ENCODE data around the gene KANSL1L.

KANSL1L gene

GRCh38 chr2:209990838-209991237, 180.4 kb downstream of the KANSL1L start:
- DNase-seq (ENCODE audit: low read depth, low spot score): no peak

DNA sequence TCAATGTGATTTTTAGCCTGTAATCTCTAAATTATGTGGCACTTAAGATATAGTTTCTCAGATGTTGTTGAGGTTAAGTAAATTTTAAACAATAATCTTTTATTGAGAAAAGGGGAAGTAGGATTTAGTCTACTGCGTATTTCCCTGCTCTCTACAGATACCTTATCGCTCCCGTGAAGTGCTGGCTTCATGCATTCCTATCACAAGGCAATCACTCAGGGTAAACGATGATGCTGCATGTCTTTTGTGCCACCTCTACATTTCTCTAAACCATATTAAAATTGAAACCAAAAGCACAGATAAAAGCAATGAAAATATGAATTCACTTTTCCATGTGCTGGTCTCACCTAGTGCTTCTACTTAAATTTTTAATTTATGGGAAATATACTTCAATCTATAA, 183.2 kb downstream of the KANSL1L start:
- TF ChIP-seq, protein P1, sequence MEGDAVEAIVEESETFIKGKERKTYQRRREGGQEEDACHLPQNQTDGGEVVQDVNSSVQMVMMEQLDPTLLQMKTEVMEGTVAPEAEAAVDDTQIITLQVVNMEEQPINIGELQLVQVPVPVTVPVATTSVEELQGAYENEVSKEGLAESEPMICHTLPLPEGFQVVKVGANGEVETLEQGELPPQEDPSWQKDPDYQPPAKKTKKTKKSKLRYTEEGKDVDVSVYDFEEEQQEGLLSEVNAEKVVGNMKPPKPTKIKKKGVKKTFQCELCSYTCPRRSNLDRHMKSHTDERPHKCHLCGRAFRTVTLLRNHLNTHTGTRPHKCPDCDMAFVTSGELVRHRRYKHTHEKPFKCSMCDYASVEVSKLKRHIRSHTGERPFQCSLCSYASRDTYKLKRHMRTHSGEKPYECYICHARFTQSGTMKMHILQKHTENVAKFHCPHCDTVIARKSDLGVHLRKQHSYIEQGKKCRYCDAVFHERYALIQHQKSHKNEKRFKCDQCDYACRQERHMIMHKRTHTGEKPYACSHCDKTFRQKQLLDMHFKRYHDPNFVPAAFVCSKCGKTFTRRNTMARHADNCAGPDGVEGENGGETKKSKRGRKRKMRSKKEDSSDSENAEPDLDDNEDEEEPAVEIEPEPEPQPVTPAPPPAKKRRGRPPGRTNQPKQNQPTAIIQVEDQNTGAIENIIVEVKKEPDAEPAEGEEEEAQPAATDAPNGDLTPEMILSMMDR (IDR thresholded peaks at IDR 0.05; ENCODE audit: insufficient read depth, low read length, missing control alignments): no peak
- no peak for DNase-seq (ENCODE audit: low read depth, low spot score)
- ChIA-PET POLR2A (no interaction called here), CTCF (interaction anchor here (2.4 kb wide), 1 partner anchor 211 kb away, joined by 5 read pairs; no protein-coding TSS in a partner anchor)
- no peak overlapping the region for H3K4me3 ChIP-seq (ENCODE audit: low read depth, low read length)

More at GRCh38 chr2:209990838-209991237, 180.4 kb downstream of the KANSL1L start:
- POLR2A ChIA-PET: no interaction called here
- TF ChIP-seq, protein P1 (IDR thresholded peaks at IDR 0.05; ENCODE audit: insufficient read depth, low read length, missing control alignments): no peak
- H3K4me3 ChIP-seq (ENCODE audit: low read depth, low read length): no peak overlapping the region
- CTCF ChIA-PET: no interaction called here

DNA sequence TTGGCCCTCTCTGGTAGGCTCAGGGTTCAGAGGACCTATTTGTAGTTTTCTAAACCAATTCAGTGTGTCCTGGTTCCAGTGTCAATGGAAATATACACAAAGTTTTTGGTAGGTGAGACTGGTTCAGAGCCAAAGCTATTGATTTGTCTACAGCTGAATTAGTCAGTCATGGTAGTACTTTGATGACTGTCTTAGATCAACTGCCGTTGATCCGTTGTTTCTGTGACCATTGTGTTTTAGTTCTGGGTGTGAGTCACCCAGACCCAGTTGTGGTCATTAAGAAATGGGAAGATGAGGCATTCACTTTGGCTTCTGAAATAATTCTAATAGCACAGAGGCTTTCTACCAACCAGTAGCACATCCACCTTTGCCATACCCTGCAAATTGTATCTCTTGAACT, 184.8 kb downstream of the KANSL1L start:
- no peak overlapping the region for H3K4me3 ChIP-seq (ENCODE audit: low read depth, low read length)
- TF ChIP-seq, protein P1 (IDR thresholded peaks at IDR 0.05; ENCODE audit: insufficient read depth, low read length, missing control alignments): no peak
- ChIA-PET POLR2A (no interaction called here), CTCF (interaction anchor here (1.7 to 4.0 kb wide), 2 partner anchors 209 to 212 kb away, joined by 5 to 17 read pairs; no protein-coding TSS in a partner anchor)
- DNase-seq (ENCODE audit: low read depth, low spot score): no peak

- ChIA-PET CTCF (interaction anchor here (1.7 to 4.0 kb wide), 2 partner anchors 209 to 213 kb away, joined by 5 to 17 read pairs; no protein-coding TSS in a partner anchor), POLR2A (no interaction called here)
- no peak overlapping the region for H3K4me3 ChIP-seq (ENCODE audit: low read depth, low read length)
- no peak for DNase-seq (ENCODE audit: low read depth, low spot score)
- TF ChIP-seq, protein P1 (IDR thresholded peaks at IDR 0.05; ENCODE audit: insufficient read depth, low read length, missing control alignments): no peak
Measured at GRCh38 chr2:209985874-209986273, 185.3 kb downstream of the KANSL1L start.

GRCh38 chr2:209984291-209984690, 186.9 kb downstream of the KANSL1L start:
- ChIA-PET CTCF (interaction anchor here (0.9 to 4.0 kb wide), 3 partner anchors 205 to 220 kb away, joined by 3 to 17 read pairs (median 3); no protein-coding TSS in a partner anchor), POLR2A (no interaction called here)
- TF ChIP-seq, protein P1 (IDR thresholded peaks at IDR 0.05; ENCODE audit: insufficient read depth, low read length, missing control alignments): no peak
- DNase-seq (ENCODE audit: low read depth, low spot score): no peak
- H3K4me3 ChIP-seq (ENCODE audit: low read depth, low read length): no peak overlapping the region

DNA sequence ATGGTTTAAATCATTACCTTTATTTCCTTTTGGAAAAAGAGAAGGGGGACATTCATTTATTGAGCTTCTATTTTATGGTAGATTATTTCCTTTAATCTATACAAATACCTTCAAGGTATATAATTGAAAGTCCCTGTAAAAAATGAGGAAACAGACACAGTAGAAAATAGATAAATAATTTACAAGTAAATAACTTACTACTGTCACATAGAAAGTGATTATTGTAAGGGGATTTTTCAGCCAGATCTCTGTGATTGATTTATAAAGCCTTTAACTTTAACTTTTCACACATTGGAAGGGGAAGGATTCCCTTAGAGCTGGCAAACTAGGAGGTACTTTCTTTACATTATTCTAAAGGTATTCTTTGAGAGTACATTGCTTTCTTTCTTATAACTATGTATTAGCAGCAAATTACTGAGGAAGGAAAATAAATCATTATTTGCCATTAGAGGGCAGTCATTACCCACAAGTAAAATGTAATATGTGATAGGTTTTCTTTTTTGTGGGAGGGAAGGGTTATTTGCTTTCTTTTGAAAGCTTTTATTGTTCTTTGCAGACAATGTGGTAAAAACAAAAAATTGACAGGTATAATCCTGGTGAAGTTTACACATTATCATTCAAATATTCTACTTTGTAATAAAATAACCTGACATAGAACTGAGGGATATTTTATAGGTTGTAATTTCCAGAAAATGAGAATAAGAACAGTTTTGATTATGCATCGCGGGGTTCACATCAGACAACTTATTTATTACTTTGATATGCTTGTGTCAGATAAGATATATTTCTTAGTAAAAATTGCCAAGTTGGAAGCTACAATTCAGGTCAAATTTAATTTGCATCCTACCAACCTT, 193.6 kb downstream of the KANSL1L start:
- CTCF ChIA-PET: interaction anchor here (0.7 to 6.6 kb wide), 13 partner anchors 10 to 422 kb away, joined by 3 to 101 read pairs (median 3); no protein-coding TSS in a partner anchor
- POLR2A ChIA-PET: no interaction called here
- H3K4me3 ChIP-seq (ENCODE audit: low read depth, low read length): no peak overlapping the region
- TF ChIP-seq, protein P1 (IDR thresholded peaks at IDR 0.05; ENCODE audit: insufficient read depth, low read length, missing control alignments): peak; percentile 5
- DNase-seq (ENCODE audit: low read depth, low spot score): no peak

Measured in AG04449 (cell line).